H4 (cell line): ENCODE measurements around the gene TMEM161B. TPM values are rescaled to one million over a fixed set of nuclear protein-coding genes. Genes with fewer than 3 reads are reported as not detected.
"Not testable (repeated sequence)": the region's sequence is repeated elsewhere in the genome, so short reads cannot be mapped to it uniquely, and the experiment has no call there.

Experiments used
- DNase-seq: peaks from one replicate; pipeline ENCODE4 v3.0.0-alpha.2; 2015; ENCODE audit warnings: low spot score
- total RNA-seq: library from RNA; depleted of rRNA; stranded (reverse); fragments of >200 nt; shearing (Covaris generic); gene quantifications from 2 replicates; pipeline ENCODE4 v1.2.3, GENCODE V29; 2014; rRNA removed

TMEM161B gene
- total RNA-seq, result 10.0 and 16.5 TPM in 2 replicates

DNA sequence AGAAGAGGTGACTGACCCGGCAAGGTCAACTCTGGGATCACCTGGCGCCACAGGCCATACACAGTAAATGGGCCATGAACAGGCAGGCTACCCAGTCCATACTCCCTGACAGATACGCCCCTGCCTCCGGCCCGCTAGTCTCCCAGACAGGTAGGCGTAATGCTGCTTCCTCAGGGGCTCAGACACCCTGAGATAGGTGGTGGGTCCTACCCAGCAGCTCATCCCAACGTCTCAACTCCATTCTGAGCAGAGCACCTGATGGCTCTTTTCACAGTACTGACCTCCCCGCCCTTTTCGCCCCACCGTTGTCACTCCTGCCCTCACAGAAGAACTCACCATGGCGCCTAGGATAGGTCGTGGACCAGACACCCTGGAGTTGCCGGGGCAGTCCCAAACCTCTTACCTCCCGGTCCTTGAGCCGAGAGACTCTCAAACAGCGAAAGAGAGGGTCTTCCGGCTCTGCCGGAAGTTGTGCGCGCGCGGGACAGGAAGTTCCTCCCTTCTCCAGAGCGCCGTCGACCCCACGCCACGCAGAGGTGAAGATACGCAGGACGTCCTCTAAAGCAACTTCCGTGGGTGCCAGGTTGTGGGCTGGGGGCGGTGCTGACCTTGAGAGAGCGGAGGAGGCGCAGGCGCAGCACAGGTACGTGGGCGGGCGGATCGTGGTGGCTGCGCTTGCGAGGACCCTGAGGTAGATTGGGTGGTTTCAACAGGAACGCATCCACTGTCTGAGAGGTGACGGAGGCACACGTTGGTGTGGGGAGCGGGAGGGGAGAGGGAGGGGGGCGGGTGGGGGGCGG is at the start of gene TMEM161B:
Gene TMEM161B, minus strand, starts transcription at position 461 of the 800 bp plus-strand sequence. Its CDS starts 122 bp downstream, at position 339.
- DNase-seq, result peak; percentile 94

DNA sequence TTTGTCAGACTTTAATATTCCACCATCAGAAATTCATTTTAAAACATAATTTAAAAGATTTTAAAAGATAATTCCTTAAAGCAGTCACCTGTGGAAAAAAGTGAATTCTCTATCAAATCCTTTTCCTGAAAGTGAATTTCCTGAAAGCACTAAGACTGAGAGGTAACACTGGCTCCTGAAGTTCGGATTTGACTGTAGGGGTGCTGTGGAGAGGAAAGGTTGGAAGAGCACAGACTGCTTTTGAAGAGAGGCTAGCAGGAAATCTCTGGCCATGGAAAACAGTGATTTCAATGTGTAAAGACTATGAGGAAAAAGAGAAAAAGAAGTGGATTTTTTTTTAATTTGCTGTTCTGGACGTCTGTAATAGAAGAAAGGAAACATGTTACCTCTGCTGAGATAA is 35.7 kb upstream of the TMEM161B start:
- DNase-seq, result no peak

DNA sequence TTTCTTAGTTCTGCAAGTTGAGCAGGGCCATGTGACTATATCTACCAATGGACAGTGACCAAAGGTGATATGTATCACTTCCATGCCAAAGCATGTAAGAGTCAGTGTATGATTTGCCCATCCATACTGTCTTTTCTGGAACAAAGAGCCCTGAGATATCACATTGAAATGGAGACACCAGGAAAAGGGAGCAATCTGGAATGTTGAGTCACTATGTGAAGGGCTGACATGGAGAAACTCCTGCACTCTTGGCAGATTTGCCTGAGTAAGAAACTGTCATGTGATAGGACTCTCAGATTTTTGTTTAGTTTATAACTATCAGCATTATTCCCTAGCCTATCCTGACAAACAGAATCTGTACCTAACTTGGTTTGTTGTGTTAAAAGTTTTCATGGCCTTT is 29.8 kb upstream of the TMEM161B start:
- no peak for DNase-seq

DNA sequence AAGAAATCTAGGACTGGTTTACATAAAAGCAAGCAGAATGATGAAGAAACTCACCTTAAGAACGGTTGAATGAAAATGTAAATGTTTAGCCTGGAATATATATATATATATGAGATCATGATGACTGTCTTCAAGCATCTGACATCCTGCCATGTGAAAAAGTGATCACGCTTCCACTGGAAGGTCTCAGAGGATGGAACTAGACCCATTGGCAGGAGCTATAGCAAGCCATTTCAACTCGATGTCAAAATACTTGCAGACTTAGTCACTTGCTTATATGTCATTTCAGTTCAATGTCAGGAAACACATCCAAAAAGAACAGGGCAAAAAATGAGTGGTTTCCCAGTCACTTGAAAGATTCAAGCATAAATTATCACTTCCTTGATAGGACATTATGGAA is 22.2 kb upstream of the TMEM161B start:
- no peak for DNase-seq

DNA sequence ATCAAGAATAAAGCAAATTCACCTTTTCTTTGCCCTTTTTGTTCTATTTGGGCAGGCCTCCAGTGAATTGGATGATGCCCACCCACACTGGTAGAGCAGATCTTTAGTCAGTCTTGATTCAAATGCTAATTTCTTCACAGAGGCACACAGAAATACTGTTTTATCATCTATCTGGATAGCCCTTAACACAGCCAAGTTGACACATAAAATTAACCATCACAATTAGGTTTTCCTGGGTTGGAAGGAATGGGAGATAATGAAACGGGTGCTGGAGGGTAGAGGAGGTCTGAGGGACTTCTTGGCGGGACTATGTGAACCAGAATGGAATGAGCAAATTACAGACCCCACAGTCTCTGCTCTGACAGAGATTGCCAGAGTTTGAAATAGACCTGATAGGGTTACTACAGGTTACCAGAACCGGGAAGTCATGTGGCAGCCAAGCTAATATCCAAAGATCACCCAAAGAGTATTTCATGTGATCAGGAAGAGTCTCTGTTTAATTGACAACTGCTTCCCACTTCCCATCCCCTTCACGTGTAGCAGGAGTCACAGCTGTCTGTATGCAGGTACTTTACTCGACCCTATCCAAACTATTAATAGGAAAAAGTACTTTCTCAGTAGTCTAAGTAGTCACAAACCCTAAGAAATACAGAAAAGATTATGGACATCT is 20.0 kb upstream of the TMEM161B start:
- DNase-seq, result no peak

DNA sequence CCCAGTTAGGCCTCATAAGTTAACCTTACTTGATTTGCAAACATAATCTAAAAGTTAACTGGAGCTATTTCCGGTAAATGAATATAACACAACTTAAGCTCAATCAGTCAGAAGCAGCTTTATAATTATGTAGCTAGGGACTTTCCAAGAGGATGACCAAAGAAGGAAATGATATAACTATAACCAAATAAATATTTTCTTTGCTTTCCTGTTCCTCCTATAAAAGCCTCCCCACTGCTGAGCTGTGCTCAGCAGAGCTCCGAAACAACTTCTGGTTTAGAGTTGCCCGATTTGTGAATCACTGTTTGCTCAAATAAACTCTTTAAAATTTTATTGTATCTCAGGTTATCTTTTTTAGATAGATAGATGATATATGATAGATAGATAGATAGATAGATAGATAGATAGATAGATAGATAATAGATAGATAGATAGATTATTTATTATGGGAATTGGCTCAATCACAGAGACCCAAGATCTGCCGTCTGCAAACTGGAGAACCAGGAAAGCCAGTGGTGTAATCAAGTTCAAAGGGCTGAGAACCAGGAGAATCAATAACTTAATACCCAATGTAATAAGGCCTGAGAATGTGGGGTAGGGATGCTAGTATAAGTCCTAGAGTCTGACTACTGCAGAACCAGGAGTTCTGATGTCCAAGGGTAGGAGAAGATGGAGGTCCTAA is 19.3 kb upstream of the TMEM161B start:
- DNase-seq, result no peak

DNA sequence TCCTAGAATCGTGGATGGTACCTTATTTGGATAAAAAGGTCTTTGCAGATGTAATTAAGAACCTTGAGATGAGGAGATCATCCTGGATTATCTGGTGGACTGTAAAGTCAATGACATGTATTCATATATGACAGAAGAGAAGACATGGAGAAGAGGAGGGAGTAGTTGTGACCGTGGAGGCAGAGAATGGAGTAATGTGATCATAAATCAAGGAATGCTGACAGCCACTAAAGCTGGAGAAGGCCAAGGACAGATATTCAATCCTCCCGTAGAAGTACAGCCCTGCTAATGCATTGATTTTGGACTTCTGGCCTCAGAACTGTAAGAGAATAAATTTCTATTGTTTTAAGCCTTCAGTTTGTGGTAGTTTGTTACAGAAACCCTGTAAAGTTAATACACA is 18.7 kb upstream of the TMEM161B start:
- no peak for DNase-seq

DNA sequence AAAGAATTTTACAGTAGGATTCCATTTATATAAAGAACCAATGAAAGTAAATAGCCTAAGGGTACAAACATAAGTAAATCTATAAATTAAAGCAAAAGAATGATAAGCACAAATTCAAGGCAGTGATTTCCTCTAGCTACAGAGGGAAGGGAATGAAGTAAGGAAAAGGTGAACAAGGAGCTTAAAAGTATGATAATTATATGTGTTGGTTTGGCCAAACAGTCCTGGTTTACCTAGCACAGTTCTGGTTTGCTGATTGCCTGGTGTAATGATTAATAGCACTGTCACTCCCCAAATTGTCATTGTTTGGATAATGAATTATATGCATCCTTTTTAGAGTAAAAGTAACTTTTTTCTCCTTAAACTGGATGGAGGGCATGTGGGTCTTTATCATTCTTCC is 15.0 kb upstream of the TMEM161B start:
- DNase-seq, result no peak

DNA sequence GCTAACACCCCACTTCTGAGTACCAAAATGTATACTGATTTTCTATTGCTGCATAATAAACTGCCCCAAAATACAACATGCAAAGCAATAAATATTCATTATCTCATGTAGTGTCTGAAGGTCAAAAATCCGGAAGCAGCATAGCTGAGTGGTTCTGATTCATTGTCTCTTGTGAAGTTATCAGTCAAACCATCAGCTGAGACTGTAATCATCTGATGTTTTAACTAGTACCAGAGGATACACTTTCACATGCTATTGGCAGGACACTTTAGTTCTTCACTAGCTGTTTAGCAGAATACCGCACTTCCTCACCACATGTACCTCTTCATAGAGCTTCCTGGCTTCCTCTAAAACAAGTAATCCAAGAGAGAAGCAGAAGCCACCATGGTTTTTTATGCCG is 12.7 kb upstream of the TMEM161B start:
- no peak for DNase-seq

DNA sequence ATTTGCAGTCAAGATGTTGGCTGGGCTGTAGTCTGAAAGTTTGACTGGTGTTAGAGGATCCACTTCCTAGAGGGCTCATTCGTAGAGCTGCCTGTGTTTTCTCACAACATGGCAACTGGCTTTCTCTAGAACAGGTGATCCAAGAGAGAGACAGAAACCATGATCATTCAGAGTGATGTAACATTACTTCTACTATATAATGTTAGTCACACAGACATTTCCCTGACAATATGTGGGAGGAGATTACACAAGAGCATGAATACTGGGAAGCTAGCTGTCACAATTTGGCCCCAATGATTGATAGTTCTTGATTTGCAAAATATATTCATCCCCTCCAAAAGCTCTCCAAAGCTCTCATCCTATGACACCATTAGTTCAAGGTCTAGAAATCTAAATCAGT is 10.9 kb upstream of the TMEM161B start:
- DNase-seq, result no peak

DNA sequence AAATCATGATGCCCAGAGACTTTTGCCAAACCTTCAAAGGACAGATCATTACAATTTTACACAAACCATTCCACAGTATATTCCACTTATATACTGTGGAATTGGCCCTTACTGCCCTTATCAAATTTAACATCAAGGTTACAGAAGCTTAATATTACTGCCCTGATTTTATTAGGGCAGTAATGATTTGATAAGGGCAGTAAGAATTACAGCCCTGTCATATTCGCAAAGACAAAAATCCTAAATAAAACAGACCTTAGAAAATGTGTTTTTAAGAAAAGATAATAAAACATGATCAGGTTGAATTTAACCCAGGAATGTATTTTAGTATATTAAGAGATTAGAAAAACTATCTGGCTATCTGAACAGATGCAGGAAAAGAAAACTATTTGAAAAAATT is 7.7 kb upstream of the TMEM161B start:
- no peak for DNase-seq

DNA sequence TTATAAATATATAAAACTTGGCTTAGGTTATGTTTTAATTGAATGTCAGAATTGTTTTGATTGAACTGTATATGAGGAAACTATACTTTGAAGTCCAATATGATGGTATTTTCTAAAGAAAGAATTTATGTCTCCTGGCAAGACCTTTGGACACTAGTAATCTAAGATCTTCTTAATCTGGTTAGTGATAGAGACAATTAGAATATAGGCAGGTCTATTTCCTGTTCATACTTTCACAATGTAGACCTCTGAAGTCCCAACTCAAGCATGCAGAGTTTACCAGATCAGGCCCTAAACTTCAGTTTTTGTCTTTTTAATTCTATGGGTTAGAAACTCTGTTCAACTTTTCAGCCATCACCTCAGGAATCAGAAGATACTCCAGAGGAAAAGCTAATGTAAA is 6.9 kb upstream of the TMEM161B start:
- DNase-seq, result no peak

DNA sequence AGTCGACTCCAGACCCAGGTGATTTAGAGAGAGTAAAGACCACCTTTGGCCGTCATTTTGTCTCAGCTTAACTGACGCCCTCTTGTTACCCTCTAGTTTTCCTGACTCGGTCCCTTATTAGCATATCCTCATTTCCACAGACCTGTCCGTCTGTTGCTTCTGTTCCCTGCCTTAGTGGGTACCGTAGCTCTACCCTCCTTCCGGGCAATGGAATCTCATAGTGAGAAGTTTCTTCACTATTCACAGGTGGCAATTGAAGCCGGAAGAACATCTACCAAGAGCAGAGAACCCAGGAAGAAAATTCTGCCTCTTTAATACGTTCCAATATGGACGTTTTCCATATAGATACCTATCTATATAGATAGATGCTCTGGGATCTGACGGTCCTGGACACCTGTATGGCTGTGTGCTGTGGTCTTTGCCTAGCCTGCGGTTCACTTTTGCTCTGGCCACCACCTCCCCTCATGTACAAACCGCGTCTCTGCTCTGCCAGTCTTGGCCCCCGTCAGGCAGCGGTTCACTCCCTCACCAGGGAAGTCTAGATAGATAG is 652 bp upstream of the TMEM161B start:
- DNase-seq, result no peak

DNA sequence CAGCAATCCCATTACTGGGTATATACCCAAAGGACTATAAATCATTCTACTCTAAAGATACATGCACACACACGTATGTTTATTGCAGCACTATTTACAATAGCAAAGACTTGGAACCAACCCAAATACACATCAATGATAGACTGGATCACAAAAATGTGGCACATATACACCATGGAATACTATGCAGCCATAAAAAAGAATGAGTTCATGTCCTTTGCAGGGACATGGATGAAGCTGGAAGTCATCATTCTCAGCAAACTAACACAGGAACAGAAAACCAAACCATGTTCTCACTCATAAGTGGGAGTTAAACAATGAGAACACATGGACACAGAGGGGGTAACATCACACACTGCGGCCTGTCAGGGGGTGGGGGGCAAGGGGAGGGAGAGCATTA is 4.1 kb downstream of the TMEM161B start:
- DNase-seq, result not testable (repeated sequence)

DNA sequence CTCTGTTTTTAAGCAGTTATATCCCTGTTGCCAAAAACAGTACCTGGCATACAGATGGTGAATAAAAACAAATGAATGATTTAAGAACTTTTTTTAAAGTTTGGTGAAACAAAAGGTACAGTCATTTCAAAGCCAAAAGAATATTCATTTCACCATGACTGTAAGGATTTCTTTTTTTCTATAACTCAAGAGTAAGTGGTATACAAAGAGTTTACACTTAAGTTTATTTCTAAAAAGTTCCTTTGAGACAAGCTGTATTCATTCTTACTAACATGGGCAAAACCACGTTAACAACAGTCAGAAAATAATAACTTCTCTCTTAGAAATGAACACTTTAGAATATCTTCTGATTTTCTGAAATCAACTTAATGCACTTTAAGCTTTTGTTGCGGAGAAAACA is 5.3 kb downstream of the TMEM161B start:
- DNase-seq, result no peak

DNA sequence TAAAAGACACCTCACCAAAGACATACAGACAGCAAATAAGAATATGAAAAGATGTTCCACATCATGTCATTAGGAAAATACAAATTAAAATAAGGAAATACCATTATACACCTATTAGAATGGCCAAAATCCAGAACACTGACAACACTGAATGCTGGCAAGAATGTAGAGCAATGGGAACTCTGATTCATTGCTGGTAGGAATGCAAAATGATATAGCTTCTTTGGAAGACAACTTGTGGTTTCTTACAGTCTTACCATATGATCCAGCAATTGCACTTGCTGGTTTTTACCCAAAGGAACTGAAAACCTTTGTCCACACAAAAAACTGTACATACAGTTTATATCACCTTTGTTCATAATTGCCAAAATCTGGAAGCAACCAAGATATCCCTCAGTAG is 6.5 kb downstream of the TMEM161B start:
- DNase-seq, result no peak

DNA sequence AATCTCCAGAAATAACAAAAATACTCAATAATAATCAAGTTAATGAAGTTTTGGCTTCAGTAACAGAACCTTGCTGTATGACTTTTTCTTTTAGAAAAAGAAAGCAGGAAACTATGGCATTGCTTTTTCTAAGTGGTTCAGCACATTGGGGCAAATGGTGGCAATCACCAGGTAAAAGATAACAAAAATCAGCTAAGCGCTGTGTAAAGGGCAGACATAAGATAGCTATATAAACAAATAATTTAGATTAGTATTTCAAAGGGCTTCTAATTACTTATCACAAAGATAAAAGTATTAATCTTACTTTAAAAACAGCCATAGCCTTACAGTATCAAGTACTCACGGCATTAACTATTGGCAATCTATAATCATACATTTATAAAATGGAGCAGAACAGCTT is 10.0 kb downstream of the TMEM161B start:
- DNase-seq, result no peak

DNA sequence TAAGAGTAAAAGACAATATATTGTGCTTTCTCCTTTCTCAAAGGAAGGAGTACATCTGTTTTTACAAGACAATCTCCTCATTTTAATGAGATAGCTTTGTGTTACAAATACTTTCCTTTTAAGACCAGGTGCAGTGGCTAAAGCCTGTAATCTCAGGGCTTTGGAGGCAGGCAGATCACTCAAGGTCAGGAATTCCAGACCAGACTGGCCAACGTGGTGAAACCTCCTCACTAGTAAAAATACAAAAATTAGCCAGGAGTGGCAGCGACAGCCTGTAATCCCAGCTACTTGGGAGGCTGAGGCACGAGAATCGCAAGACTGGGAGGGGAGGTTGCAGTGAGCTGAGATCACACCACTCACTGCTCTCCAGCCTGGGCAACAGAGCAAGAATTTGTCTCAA is 11.8 kb downstream of the TMEM161B start:
- no peak for DNase-seq

DNA sequence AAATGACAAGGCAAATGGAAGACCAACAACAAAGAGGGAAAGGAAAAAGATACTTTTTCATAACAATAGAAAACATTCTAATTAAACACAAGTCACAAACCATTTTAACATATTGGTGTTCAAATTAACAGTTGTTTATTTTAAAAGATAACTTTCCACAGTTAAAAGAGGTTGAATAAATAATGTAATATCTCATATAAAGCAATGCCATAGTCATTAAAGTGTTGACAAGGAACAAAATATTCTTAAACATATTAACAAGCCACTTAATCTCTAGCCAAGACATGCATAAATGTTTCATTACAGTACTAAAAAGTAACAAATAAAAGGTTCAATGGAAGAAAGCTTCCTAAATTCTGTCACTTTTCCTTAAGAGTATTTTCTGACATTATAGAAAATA is 12.6 kb downstream of the TMEM161B start:
- no peak for DNase-seq

DNA sequence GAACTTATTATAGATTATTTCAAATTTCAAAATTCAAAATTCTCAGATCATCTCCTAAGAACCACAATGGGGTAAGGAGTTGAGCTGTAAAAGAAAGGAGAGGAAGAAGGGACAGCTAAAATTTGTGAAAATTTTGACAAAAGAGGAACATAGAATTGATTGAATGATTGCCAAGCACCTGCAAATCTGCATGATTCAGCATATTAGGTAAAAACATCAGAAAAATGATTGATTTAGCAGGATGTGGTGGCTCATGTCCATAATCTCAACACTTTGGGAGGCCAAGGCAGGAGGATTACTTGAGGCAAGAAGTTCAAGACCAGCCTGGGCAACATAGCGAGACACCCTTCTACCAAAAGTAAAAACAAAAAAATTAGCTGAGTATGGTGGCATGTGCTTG is 14.3 kb downstream of the TMEM161B start:
- no peak for DNase-seq

DNA sequence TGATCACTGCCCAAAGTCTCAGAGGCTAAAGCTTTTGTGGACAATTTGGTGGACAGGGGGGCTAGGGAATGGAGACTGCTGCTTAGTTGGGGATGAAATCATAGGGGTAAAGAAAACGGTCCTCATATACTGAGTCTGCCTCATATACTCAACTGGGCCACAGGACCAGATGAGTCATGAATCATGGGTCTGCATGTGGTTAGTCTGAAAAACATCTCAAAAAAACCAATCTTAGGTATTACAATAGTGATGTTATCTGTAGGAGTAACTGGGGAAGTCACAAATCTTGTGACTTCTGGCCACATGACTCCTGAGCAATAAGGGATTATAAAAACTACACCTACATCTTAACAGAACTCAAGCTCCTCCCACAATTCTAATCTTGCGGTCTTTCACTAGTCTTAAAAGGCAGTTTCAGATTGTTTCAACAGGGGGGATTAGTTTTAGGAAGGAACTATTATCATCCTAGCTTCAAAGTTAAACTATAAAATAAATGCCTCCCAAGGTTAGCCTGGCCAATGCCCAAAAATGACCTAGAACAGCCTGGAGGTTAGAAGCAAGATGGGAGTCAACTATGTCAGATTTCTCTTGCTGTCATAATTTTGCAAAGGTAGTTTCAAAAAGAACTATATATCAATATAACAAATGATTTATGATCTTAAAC is 17.5 kb downstream of the TMEM161B start:
- peak; percentile 6 for DNase-seq

DNA sequence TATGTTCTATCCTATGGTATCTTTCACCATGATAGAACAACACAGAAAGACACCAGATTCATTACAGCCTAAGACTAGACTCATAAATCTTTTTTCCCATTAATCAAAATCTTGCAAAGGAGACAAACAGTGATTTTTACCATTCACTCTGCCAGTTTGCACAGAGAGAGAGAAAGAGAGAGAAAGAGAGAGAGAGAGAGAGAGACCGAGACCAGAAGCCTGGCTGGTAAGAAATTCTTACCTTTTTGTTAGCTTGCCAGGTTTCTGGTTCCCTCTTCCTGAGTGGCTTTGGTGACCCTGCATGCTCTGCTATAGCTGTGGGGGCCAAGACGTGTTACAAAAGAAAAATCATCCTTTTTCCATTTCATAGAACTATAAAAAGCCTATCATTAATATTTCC is 18.6 kb downstream of the TMEM161B start:
- DNase-seq, result no peak
